GM13976 (cell line): ENCODE results near the gene GATC.

Experiments used
- DNase-seq: peaks from one replicate; pipeline ENCODE4 v3.0.0; 2012; ENCODE audit warnings: low spot score
- in situ Hi-C: fragments of 300-500 bp; cut with MboI; formaldehyde crosslinking; loops from one replicate; pipeline ENCODE4 v1.12.0; 2022; ENCODE audit warnings: low sequenced_read_pairs, mixed read lengths, inconsistent platforms; ENCODE audit not compliant: unreplicated experiment
- TF ChIP-seq, protein P1 (sequence below): IDR thresholded peaks from 2 replicates; pipeline ENCODE4 v1.5.1; 2012; ENCODE audit warnings: borderline replicate concordance, mild to moderate bottlenecking; ENCODE audit not compliant: insufficient read depth; ENCODE audit errors: extremely low read depth, missing control alignments, control extremely low read depth

Gene GATC

DNA sequence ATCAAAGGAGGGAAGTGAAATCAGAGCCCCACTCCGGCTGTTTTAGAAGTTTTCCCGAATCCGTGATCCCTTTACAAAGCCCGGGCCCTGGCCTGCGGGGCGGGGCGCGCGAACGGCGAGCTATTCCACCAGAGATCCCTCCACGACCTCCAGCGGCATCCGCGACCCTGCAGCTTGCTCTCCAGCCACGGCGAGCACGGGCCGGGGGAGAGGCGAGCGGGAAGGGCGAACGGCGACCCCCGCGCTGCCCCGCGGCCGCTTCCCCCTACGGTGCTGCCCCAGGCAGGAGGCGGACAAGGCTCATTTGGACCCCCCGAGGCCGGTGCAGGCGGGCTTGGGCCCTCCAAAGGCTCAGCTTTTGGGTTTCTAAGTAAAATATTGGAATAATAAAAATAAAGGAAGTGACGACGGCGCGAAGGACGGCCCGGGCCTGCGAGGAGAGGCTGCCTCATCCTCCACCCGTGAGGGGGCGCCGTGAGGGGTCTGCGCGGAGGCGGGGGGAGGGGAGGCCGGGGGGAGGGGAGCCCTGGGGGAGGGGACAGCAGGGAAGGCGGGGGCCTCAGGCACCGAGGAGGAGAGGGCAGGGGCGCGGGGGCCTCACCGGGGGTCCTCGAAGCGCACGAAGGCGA is 22.7 kb downstream of the GATC start:
- in situ Hi-C loops, result no loop called here
- DNase-seq, result peak; percentile 76

DNA sequence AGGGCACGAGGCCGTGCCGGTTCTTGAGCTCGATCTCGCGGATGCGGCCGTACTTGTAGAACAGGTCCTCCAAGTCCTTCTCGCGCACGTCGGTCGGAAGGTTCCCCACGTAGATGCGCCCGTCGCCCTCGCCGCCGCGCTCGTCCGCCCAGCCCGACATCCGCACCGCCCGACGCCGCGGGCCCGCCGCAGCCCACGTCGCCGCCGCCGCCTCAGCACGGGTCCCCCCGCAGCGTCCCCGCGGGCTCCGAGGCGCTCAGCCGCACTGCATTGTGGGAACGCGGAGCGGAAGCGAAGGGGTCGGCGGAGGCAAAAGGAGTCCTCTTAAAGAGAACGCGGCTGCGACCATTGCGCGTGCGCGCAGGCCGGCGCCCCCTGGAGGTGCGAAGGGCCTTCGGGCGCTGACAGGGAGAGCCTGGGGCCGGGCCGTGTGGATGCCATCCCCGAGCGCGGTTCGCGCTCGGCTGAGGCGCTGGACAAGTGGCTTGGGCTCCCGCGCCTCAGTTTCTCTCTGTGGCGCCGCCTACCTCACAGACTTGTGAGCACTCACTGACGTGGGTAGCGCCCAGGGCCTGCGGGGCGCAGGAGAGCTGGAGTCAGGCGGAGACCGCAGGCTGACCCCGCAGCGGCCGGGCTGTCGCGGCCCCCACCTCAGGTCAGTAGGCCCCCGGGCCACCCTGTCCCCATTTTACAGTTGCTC is 23.4 kb downstream of the GATC start, which contains the start of gene SRSF9:
SRSF9 (minus strand) TSS at position 299 of the 700 bp plus-strand sequence; CDS start at position 160, 139 bp downstream.
- in situ Hi-C loops, result no loop called here
- peak; percentile 100 for DNase-seq
- TF ChIP-seq, protein P1, sequence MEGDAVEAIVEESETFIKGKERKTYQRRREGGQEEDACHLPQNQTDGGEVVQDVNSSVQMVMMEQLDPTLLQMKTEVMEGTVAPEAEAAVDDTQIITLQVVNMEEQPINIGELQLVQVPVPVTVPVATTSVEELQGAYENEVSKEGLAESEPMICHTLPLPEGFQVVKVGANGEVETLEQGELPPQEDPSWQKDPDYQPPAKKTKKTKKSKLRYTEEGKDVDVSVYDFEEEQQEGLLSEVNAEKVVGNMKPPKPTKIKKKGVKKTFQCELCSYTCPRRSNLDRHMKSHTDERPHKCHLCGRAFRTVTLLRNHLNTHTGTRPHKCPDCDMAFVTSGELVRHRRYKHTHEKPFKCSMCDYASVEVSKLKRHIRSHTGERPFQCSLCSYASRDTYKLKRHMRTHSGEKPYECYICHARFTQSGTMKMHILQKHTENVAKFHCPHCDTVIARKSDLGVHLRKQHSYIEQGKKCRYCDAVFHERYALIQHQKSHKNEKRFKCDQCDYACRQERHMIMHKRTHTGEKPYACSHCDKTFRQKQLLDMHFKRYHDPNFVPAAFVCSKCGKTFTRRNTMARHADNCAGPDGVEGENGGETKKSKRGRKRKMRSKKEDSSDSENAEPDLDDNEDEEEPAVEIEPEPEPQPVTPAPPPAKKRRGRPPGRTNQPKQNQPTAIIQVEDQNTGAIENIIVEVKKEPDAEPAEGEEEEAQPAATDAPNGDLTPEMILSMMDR, result peak; percentile 89

More for the DNA sequence above, 22.7 kb downstream of the GATC start:
- TF ChIP-seq, protein P1, result peak; percentile 21

DNA sequence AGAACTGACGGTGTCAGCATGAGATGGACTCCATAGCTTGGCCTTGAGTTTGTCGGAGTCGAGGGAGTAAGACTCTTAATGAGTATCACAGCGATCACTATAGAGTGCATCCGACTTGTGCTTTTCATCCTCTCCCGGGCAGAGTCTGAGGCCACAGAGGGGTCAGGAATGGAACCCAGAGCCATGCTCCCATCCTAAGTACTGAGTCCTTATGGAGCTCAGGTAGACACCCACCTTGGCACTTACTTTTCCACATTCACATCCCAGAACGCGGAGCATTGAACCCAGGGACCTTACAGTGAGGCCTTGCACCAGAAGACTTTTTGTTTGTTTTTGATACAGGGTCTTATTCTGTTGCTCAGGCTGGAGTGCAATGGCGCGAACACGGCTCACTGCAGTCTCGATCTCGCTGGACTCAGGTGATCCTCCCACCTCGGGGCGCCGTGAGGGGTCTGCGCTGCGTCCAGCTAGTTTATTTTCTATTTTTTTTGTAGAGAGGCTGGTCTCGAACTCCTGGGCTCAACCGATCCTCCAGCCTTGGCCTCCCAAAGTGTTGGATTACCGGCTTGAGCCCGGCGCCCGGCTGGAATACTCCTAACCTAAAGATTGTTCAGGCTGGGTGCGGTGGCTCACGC is 24.0 kb downstream of the GATC start:
- in situ Hi-C loops, result no loop called here
- no peak for DNase-seq
- TF ChIP-seq, protein P1, result no peak

DNA sequence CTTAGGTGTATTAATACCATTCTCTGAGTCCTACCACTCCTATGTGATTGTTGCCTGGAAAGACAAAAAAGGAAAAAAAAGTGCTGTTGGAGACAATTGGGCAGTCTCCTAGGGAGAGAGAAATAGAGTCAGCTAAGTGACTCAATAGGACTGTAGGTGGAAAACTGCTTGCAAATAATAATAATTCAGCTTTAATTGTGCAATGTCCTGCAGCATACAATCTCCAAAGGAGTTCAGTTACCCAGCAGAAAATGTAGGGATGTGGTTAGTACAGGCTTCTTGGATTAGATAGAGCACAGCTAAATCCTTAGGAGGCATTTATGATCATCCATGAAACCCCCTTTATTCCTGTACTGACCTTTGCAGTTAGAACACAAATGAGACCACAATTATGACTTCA is 26.3 kb downstream of the GATC start:
- no peak for DNase-seq
- TF ChIP-seq, protein P1, result no peak
- in situ Hi-C loops, result no loop called here

DNA sequence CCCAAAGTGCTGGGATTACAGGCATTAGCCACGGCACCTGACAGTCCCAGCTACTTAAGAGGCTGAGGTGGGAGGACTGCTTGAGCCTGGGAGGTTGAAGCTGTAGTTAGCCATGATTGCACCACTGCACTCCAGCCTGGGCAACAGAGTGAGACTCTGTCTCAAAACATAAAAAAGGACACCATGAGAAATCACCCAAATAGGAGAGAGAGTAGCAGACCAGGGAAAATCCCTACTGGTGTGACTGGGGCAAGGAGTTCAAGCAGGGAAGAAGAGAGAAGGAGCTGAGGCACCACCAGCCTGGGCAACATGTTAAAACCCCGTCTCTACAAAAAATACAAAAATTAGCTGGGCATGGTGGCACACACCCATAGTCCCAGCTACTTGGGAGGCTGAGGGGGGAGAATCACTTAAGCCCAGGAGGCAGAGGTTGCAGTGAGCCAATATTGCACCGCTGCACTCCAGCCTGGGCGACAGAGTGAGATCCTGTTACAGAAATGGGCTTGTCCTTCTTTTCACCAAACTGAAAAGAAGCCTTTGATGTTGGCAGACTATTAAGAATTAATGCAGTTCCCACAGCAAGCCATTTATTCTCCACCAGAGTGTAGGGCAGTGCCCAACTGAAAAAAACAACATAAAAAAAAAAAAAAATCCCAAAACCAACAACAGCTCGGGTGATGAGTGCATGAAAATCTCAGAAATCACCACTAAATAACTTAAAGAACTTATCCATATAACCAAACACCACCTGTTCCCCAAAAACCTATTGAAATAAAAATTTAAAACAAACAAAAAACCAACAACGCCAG is 27.8 kb downstream of the GATC start:
- no peak for DNase-seq
- TF ChIP-seq, protein P1, result no peak
- in situ Hi-C loops, result no loop called here

DNA sequence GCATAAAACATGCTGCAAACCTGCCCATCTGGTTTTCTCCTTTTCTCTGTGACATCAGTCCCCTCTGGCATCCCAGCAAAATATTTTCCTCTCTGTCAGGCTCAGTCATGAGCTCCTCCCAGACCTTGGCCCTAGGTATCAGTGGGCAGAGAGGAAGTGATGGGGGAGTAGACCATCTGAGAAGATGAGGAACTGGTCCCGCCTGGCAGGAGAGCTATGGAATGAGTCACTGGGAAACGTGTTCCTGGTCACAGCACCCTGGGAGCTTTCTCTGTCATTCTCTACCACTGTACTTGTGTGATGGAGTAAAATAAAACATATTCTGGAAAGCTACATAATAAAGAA is 28.3 kb downstream of the GATC start:
- TF ChIP-seq, protein P1, result no peak
- DNase-seq, result no peak
- in situ Hi-C loops, result no loop called here
